Calu3 (cell line): ENCODE results near the gene RASGEF1B. TPM values are rescaled to one million over a fixed set of nuclear protein-coding genes. Genes with fewer than 3 reads are reported as not detected.

Experiments
- BruUV-seq: library from RNA; stranded (reverse); fragments of 400-500 nt; replicated peaks from 2 replicates; lab custom pipeline; 2021; lab: Mats Ljungman, UMichigan
- CTCF ChIA-PET: fragments of 300-600 bp; sonication (Branson Sonifier 250); formaldehyde crosslinking; loops from one replicate; lab custom pipeline; 2022; ENCODE audit warnings: antibody characterized with exemption; lab: Charles Lee
- DNase-seq: peaks from one replicate; pipeline ENCODE4 v3.0.0; 2022
- H3K27ac Mint-ChIP-seq: one replicate; pipeline ENCODE4 v1.8.0; 2022; ENCODE audit warnings: mixed read lengths; ENCODE audit not compliant: unreplicated experiment
- H3K27me3 Mint-ChIP-seq: one replicate; pipeline ENCODE4 v1.8.0; 2022; ENCODE audit warnings: mixed read lengths; ENCODE audit not compliant: unreplicated experiment
- H3K36me3 Mint-ChIP-seq: one replicate; pipeline ENCODE4 v1.8.0; 2022; ENCODE audit warnings: mild to moderate bottlenecking, moderate library complexity, mixed read lengths; ENCODE audit not compliant: insufficient read depth, unreplicated experiment
- H3K4me1 Mint-ChIP-seq: one replicate; pipeline ENCODE4 v1.8.0; 2022; ENCODE audit warnings: mild to moderate bottlenecking, low read depth, mixed read lengths; ENCODE audit not compliant: unreplicated experiment
- H3K4me3 Mint-ChIP-seq: one replicate; pipeline ENCODE4 v1.8.0; 2022; ENCODE audit warnings: mild to moderate bottlenecking, low read depth, moderate library complexity, mixed read lengths; ENCODE audit not compliant: unreplicated experiment
- H3K9me3 Mint-ChIP-seq: one replicate; pipeline ENCODE4 v1.8.0; 2022; ENCODE audit warnings: low read depth, mixed read lengths; ENCODE audit not compliant: unreplicated experiment
- CTCF ChIP-seq: fragments of 200-600 bp; IDR thresholded peaks from one replicate; pipeline ENCODE4 v1.8.0; 2022; ENCODE audit warnings: antibody characterized with exemption; ENCODE audit not compliant: unreplicated experiment
- intact Hi-C: fragments of 100-400 bp; cut with micrococcal nuclease; formaldehyde crosslinking; loops from one replicate; pipeline ENCODE4 v1.10.0; 2022; ENCODE audit not compliant: unreplicated experiment
- total RNA-seq: library from RNA; stranded (reverse); gene quantifications from 2 replicates; pipeline ENCODE4 v1.2.3, GENCODE V29; 2022

RASGEF1B gene
- total RNA-seq, 1 experiment from 2014 or later: 33.8 TPM

GRCh38 chr4:81506731-81507130, 35.0 kb upstream of the RASGEF1B start:
- Mint-ChIP-seq H3K4me1 (no peaks in the 10 kb centered on the region), H3K9me3 (no peaks in the 10 kb centered on the region), H3K27ac (no peak overlapping the region), H3K27me3 (no peaks in the 10 kb centered on the region), H3K4me3 (no peak overlapping the region), H3K36me3 (no peaks in the 10 kb centered on the region)
- no TSS peak for BruUV-seq
- intact Hi-C loops: no loop called here
- no peak for DNase-seq
- TF ChIP-seq CTCF: no peak
- CTCF ChIA-PET: interaction anchor here (0.6 kb wide), 1 partner anchor 255 kb away, joined by 3 read pairs; no protein-coding TSS in a partner anchor

- Mint-ChIP-seq H3K36me3 (no peaks in the 10 kb centered on the region), H3K27ac (no peak overlapping the region), H3K9me3 (no peaks in the 10 kb centered on the region), H3K27me3 (no peaks in the 10 kb centered on the region), H3K4me1 (no peaks in the 10 kb centered on the region), H3K4me3 (no peak overlapping the region)
- BruUV-seq: no TSS peak
- TF ChIP-seq CTCF: no peak
- no peak for DNase-seq
- intact Hi-C loops: no loop called here
- CTCF ChIA-PET: no interaction called here
Observed at GRCh38 chr4:81505726-81506125, 34.0 kb upstream of the RASGEF1B start.

- CTCF ChIA-PET: no interaction called here
- no peak for DNase-seq
Observed at GRCh38 chr4:81505004-81505598, 33.4 kb upstream of the RASGEF1B start.

GRCh38 chr4:81504112-81505003, 32.7 kb upstream of the RASGEF1B start:
- no peak overlapping the region for H3K27ac Mint-ChIP-seq
- CTCF ChIA-PET: no interaction called here
- no peak overlapping the region for H3K4me3 Mint-ChIP-seq
- no peaks in the 10 kb centered on the region for H3K9me3 Mint-ChIP-seq
- no peaks in the 10 kb centered on the region for H3K4me1 Mint-ChIP-seq
- no TSS peak for BruUV-seq
- no peak for DNase-seq
- no peaks in the 10 kb centered on the region for H3K27me3 Mint-ChIP-seq
- intact Hi-C loops: no loop called here
- no peak for TF ChIP-seq CTCF
- no peaks in the 10 kb centered on the region for H3K36me3 Mint-ChIP-seq

More at GRCh38 chr4:81505004-81505598, 33.4 kb upstream of the RASGEF1B start:
- Mint-ChIP-seq H3K9me3 (no peaks in the 10 kb centered on the region), H3K27ac (no peak overlapping the region), H3K27me3 (no peaks in the 10 kb centered on the region), H3K4me3 (no peak overlapping the region), H3K4me1 (no peaks in the 10 kb centered on the region), H3K36me3 (no peaks in the 10 kb centered on the region)
- no TSS peak for BruUV-seq
- TF ChIP-seq CTCF: no peak
- intact Hi-C loops: no loop called here
